HepG2 (cell line): ENCODE measurements around the gene MAPKAPK3. TPM values are rescaled to one million over a fixed set of nuclear protein-coding genes. Genes with fewer than 3 reads are reported as not detected.

ENCODE experiments used
- BRD4 ChIP-seq: sonication (generic); formaldehyde crosslinking; IDR thresholded peaks from 2 replicates; pipeline ENCODE4 v1.4.0; 2020; ENCODE audit warnings: missing genetic modification reagents
- HMG20A ChIP-seq: IDR thresholded peaks from 2 replicates; pipeline ENCODE4 v1.6.1; 2016; ENCODE audit warnings: borderline replicate concordance
- JUND ChIP-seq: sonication (generic); formaldehyde crosslinking; IDR thresholded peaks from 2 replicates; pipeline ENCODE4 v1.8.0; 2022; ENCODE audit warnings: mild to moderate bottlenecking, missing genetic modification reagents
- MIER2 ChIP-seq: IDR thresholded peaks from 2 replicates; pipeline ENCODE4 v1.6.1; 2016; ENCODE audit warnings: missing biosample characterization, missing genetic modification reagents
- PAF1 ChIP-seq: IDR thresholded peaks from 2 replicates; pipeline ENCODE4 v1.6.1; 2016; ENCODE audit warnings: missing genetic modification reagents, missing compliant biosample characterization
- PCBP1 ChIP-seq: fragments of 200-400 bp; formaldehyde crosslinking; IDR thresholded peaks from 2 replicates; pipeline ENCODE4 v1.6.1; 2017; ENCODE audit warnings: mild to moderate bottlenecking, low read depth, low read length, borderline replicate concordance
- SALL1 ChIP-seq: sonication (generic); formaldehyde crosslinking; IDR thresholded peaks from 2 replicates; pipeline ENCODE4 v1.8.0; 2022; ENCODE audit warnings: mild to moderate bottlenecking, missing genetic modification reagents
- TBX2 ChIP-seq: sonication (generic); formaldehyde crosslinking; IDR thresholded peaks from 2 replicates; pipeline ENCODE4 v1.5.0; 2020; ENCODE audit warnings: missing genetic modification reagents, mild to moderate bottlenecking, borderline replicate concordance
- TEAD2 ChIP-seq: sonication (generic); formaldehyde crosslinking; IDR thresholded peaks from 2 replicates; pipeline ENCODE4 v1.9.0; 2021; ENCODE audit warnings: missing genetic modification reagents
- ZNF124 ChIP-seq: sonication (generic); formaldehyde crosslinking; IDR thresholded peaks from 2 replicates; pipeline ENCODE4 v1.4.0; 2020; ENCODE audit warnings: missing genetic modification reagents
- ZNF251 ChIP-seq: sonication (generic); formaldehyde crosslinking; IDR thresholded peaks from 2 replicates; pipeline ENCODE4 v1.9.0; 2021; ENCODE audit warnings: mild to moderate bottlenecking, missing genetic modification reagents
- ZNF331 ChIP-seq: sonication (generic); formaldehyde crosslinking; IDR thresholded peaks from 2 replicates; pipeline ENCODE4 v1.4.0; 2020; ENCODE audit warnings: missing genetic modification reagents
- ZNF563 ChIP-seq: sonication (generic); formaldehyde crosslinking; IDR thresholded peaks from 2 replicates; pipeline ENCODE4 v1.8.0; 2022; ENCODE audit warnings: mild to moderate bottlenecking, moderate library complexity, missing genetic modification reagents
- ZNF607 ChIP-seq: sonication (generic); formaldehyde crosslinking; IDR thresholded peaks from 2 replicates; pipeline ENCODE4 v1.5.1; 2020; ENCODE audit warnings: missing genetic modification reagents, mild to moderate bottlenecking, borderline replicate concordance
- ZNF687 ChIP-seq: sonication (generic); formaldehyde crosslinking; IDR thresholded peaks from 2 replicates; pipeline ENCODE4 v1.5.1; 2020; ENCODE audit warnings: mild to moderate bottlenecking, missing genetic modification reagents, moderate library complexity
- ZNF790 ChIP-seq: sonication (generic); formaldehyde crosslinking; IDR thresholded peaks from 2 replicates; pipeline ENCODE4 v1.8.0; 2022; ENCODE audit warnings: missing genetic modification reagents, mild to moderate bottlenecking, borderline replicate concordance
- polyA plus RNA-seq, 8 experiments: library from polyadenylated mRNA; depleted of rRNA in 3 of 8; stranded (reverse) in 7 of 8; unstranded in 1 of 8; fragments of >200 nt; fragmentation: Illumina TruSeq in 4 of 8; extraction: Trizol in 4 of 8; gene quantifications; 2 replicates each; pipeline versions ENCODE4 v1.2.1 to v1.2.3, GENCODE V29; 2011 to 2016; ENCODE audit warnings: low read depth in 4 of 8, missing spikeins in 1 of 8, mixed read lengths in 1 of 8; ENCODE audit not compliant: insufficient read depth in 1 of 8
- total RNA-seq, 5 experiments: library from RNA; depleted of rRNA; stranded (reverse); fragments of >200 nt; fragmentation: Illumina TruSeq; extraction: Trizol; gene quantifications; 2 replicates each; pipeline ENCODE4 v1.2.3, GENCODE V29; 2016; ENCODE audit warnings: low read depth in 1 of 5
- TF ChIP-seq, protein P1 (sequence below): sonication (generic); formaldehyde crosslinking; IDR thresholded peaks from 2 replicates; pipeline ENCODE4 v1.5.0; 2020; ENCODE audit warnings: mild to moderate bottlenecking, missing genetic modification reagents, moderate library complexity
- TF ChIP-seq, protein P2 (sequence below): sonication (generic); formaldehyde crosslinking; IDR thresholded peaks from 2 replicates; pipeline ENCODE4 v1.8.1; 2022; ENCODE audit warnings: mild to moderate bottlenecking, missing genetic modification reagents
- TF ChIP-seq, protein P3 (sequence below): sonication (generic); formaldehyde crosslinking; IDR thresholded peaks from 2 replicates; pipeline ENCODE4 v1.4.0; 2020; ENCODE audit warnings: low read depth, missing genetic modification reagents

The MAPKAPK3 gene
- total and polyA plus RNA-seq, 2 of the 13 experiments (the other 11 are each of a cell fraction or from before 2014, with no cell fraction given): 39.9 to 41.2 TPM

DNA sequence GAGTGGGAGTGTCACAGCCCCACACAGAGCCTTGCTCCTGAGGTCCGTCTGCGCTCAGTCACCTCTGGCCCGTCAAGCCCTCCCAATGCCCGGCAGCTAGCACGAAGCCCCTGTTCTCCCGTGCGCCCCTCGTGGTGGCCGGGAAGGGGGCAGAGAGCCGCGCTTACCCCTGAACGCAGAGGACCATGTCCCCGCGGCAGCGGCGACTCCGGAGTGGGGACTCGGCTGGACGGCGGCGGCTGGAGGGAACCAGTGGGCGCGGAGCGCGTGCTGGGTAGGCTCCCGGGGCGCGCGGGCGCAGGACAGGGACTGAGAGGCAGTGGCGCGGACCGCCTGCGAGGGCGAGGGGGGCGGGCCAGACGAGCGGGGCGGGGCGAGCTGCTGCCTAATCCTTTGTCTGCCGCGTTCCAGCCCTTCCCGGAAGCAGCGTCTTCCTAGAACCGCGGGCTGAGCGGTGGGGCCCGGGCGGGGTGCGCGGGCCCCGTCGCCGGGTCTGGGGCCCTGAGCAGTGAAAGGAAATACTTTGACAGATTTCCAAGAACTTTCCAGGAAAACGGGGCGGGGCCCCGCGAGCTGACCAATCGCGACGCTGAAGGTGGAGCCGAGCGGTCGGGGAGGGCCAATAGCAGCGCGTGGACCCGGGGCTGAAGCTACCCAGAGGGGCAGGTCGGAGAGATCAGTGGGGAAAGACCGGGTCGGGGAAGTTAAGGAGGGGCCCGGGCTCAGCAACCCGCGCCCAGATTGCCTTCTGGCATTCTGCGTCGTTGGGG lies 5.3 kb upstream of the MAPKAPK3 start, which contains the start of gene CISH (continued):
- TF ChIP-seq, protein P1, sequence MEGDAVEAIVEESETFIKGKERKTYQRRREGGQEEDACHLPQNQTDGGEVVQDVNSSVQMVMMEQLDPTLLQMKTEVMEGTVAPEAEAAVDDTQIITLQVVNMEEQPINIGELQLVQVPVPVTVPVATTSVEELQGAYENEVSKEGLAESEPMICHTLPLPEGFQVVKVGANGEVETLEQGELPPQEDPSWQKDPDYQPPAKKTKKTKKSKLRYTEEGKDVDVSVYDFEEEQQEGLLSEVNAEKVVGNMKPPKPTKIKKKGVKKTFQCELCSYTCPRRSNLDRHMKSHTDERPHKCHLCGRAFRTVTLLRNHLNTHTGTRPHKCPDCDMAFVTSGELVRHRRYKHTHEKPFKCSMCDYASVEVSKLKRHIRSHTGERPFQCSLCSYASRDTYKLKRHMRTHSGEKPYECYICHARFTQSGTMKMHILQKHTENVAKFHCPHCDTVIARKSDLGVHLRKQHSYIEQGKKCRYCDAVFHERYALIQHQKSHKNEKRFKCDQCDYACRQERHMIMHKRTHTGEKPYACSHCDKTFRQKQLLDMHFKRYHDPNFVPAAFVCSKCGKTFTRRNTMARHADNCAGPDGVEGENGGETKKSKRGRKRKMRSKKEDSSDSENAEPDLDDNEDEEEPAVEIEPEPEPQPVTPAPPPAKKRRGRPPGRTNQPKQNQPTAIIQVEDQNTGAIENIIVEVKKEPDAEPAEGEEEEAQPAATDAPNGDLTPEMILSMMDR (CRISPR knock-in tag): peak; percentile 66
- TF ChIP-seq ZNF331 (peak; percentile 68; the same call in 1 of the 2 replicates), ZNF563 (CRISPR knock-in tag) (peak; percentile 62; the same call in 1 of the 2 replicates), TBX2 (CRISPR knock-in tag) (peak; percentile 95), TEAD2 (CRISPR knock-in tag) (no peak), ZNF251 (CRISPR knock-in tag) (peak; percentile 65; the same call in 1 of the 2 replicates), PAF1 (CRISPR knock-in tag) (no peak), BRD4 (no peak), ZNF607 (CRISPR knock-in tag) (peak; percentile 92; the same call in 1 of the 2 replicates), HMG20A (CRISPR knock-in tag) (peak; percentile 60; the same call in 1 of the 2 replicates), SALL1 (CRISPR knock-in tag) (peak; percentile 91), ZNF124 (peak; percentile 37; the same call in 1 of the 2 replicates), ZNF687 (CRISPR knock-in tag) (peak; percentile 99), JUND (CRISPR knock-in tag) (peak; percentile 37; the same call in 1 of the 2 replicates), ZNF790 (CRISPR knock-in tag) (no peak; the same call in 1 of the 2 replicates), MIER2 (CRISPR knock-in tag) (no peak), PCBP1 (no peak)
- TF ChIP-seq, protein P2, sequence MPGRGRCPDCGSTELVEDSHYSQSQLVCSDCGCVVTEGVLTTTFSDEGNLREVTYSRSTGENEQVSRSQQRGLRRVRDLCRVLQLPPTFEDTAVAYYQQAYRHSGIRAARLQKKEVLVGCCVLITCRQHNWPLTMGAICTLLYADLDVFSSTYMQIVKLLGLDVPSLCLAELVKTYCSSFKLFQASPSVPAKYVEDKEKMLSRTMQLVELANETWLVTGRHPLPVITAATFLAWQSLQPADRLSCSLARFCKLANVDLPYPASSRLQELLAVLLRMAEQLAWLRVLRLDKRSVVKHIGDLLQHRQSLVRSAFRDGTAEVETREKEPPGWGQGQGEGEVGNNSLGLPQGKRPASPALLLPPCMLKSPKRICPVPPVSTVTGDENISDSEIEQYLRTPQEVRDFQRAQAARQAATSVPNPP: 0 out of 2 replicates have a peak, but pooled peaks have one; percentile 33
- TF ChIP-seq, protein P3, sequence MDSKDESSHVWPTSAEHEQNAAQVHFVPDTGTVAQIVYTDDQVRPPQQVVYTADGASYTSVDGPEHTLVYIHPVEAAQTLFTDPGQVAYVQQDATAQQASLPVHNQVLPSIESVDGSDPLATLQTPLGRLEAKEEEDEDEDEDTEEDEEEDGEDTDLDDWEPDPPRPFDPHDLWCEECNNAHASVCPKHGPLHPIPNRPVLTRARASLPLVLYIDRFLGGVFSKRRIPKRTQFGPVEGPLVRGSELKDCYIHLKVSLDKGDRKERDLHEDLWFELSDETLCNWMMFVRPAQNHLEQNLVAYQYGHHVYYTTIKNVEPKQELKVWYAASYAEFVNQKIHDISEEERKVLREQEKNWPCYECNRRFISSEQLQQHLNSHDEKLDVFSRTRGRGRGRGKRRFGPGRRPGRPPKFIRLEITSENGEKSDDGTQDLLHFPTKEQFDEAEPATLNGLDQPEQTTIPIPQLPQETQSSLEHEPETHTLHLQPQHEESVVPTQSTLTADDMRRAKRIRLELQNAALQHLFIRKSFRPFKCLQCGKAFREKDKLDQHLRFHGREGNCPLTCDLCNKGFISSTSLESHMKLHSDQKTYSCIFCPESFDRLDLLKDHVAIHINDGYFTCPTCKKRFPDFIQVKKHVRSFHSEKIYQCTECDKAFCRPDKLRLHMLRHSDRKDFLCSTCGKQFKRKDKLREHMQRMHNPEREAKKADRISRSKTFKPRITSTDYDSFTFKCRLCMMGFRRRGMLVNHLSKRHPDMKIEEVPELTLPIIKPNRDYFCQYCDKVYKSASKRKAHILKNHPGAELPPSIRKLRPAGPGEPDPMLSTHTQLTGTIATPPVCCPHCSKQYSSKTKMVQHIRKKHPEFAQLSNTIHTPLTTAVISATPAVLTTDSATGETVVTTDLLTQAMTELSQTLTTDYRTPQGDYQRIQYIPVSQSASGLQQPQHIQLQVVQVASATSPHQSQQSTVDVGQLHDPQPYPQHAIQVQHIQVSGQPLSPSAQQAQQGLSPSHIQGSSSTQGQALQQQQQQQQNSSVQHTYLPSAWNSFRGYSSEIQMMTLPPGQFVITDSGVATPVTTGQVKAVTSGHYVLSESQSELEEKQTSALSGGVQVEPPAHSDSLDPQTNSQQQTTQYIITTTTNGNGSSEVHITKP (CRISPR knock-in tag): no peak
